Activated CD8-positive, alpha-beta memory T cell treated with anti-CD3 and anti-CD28 coated beads, Interleukin-2, amount 50 U/mL, for 1 hour (primary cell): ENCODE measurements around the gene DIP2C.
"Not testable (repeated sequence)": the region's sequence is repeated elsewhere in the genome, so short reads cannot be mapped to it uniquely, and the experiment has no call there.

Experiments
- DNase-seq: peaks from one replicate; pipeline ENCODE4 v3.0.0-alpha.2; 2020; ENCODE audit errors: extremely low read depth

Gene DIP2C

GRCh38 chr10:596131-596530 lies 93.3 kb downstream of the DIP2C start:
- DNase-seq: not testable (repeated sequence)

- no peak for DNase-seq
Observed at GRCh38 chr10:595473-595872, 94.0 kb downstream of the DIP2C start.

GRCh38 chr10:594584-595270 lies 94.7 kb downstream of the DIP2C start:
- DNase-seq: no peak

- no peak for DNase-seq
Observed at GRCh38 chr10:593901-594457, 95.5 kb downstream of the DIP2C start.

GRCh38 chr10:593421-593820 lies 96.0 kb downstream of the DIP2C start:
- DNase-seq: no peak

- DNase-seq: no peak
Observed at GRCh38 chr10:593016-593415, 96.5 kb downstream of the DIP2C start.

- no peak for DNase-seq
Observed at GRCh38 chr10:591646-592045, 97.8 kb downstream of the DIP2C start.

- no peak for DNase-seq
Observed at GRCh38 chr10:590721-591120, 98.7 kb downstream of the DIP2C start.

GRCh38 chr10:589961-590680 lies 99.3 kb downstream of the DIP2C start:
- no peak for DNase-seq

- DNase-seq: no peak
Observed at GRCh38 chr10:588246-589165, 101.0 kb downstream of the DIP2C start.

GRCh38 chr10:586716-587115 lies 102.8 kb downstream of the DIP2C start:
- DNase-seq: no peak

- DNase-seq: no peak
Observed at GRCh38 chr10:586151-586550, 103.3 kb downstream of the DIP2C start.

- no peak for DNase-seq
Observed at GRCh38 chr10:585502-585901, 104.0 kb downstream of the DIP2C start.

GRCh38 chr10:584497-585290 lies 104.8 kb downstream of the DIP2C start:
- not testable (repeated sequence) for DNase-seq

- DNase-seq: no peak
Observed at GRCh38 chr10:583433-583832, 106.0 kb downstream of the DIP2C start.

GRCh38 chr10:581776-582330 lies 107.6 kb downstream of the DIP2C start:
- DNase-seq: no peak

- DNase-seq: no peak
Observed at GRCh38 chr10:580778-581177, 108.7 kb downstream of the DIP2C start.

GRCh38 chr10:576130-576465 lies 113.4 kb downstream of the DIP2C start:
- no peak for DNase-seq

GRCh38 chr10:575402-576129 lies 113.9 kb downstream of the DIP2C start:
- DNase-seq: no peak

- DNase-seq: no peak
Observed at GRCh38 chr10:572696-573095, 116.8 kb downstream of the DIP2C start.
